ENCODE data around the gene IL1RAPL1.

- TF ChIP-seq CTCF (conservative IDR thresholded peaks at IDR 0.05 in 1 of 2, IDR thresholded peaks at IDR 0.05 in 1 of 2; ENCODE audit: low read depth in 1 of 2, low read length in 2 of 2) (no peak), EZH2 (IDR thresholded peaks at IDR 0.05; ENCODE audit: low read length, missing control alignments) (no peak)
These were observed 556.1 kb downstream of the IL1RAPL1 start for GRCh38 chrX:29143356-29143755.

Data from fibroblast of lung (primary cell).